GM12878 (cell line): ENCODE measurements around the gene MRPL34. TPM values are rescaled to one million over a fixed set of nuclear protein-coding genes. Genes with fewer than 3 reads are reported as not detected.

Source experiments
- ATAC-seq: fragments of 200-7000 bp; cut with Tn5 transposase; 3 replicates; pipeline ENCODE4 v1.9.1; 2020; ENCODE audit warnings: mild to moderate bottlenecking, moderate library complexity
- BruUV-seq: library from RNA; stranded (reverse); fragments of 400-500 nt; replicated peaks from 2 replicates; lab custom pipeline; 2021; lab: Mats Ljungman, UMichigan
- CTCF ChIA-PET: fragments of 300-600 bp; sonication (Branson Sonifier 250); formaldehyde crosslinking; extraction: SDS; loops from one replicate; lab custom pipeline; 2021; ENCODE audit warnings: inconsistent platforms; lab: Yijun Ruan, JAX
- POLR2A ChIA-PET: fragments of 350-600 bp; formaldehyde crosslinking; extraction: SDS; loops from one replicate; lab custom pipeline; 2021; ENCODE audit warnings: inconsistent platforms; lab: Charles Lee
- RAD21 ChIA-PET: fragments of 300-600 bp; sonication (Branson Sonifier 250); formaldehyde crosslinking; loops from one replicate; lab custom pipeline; 2023; ENCODE audit warnings: antibody characterized with exemption; ENCODE audit not compliant: unreplicated experiment; lab: Charles Lee
- SMC1A ChIA-PET: fragments of 300-600 bp; sonication (Branson Sonifier 250); formaldehyde crosslinking; loops from one replicate; lab custom pipeline; 2023; ENCODE audit not compliant: unreplicated experiment, uncharacterized antibody; lab: Charles Lee
- DNase-seq: peaks from one replicate; pipeline ENCODE4 v3.0.0-alpha.2; 2011; ENCODE audit warnings: low read depth, low spot score
- FAIRE-seq: peaks from 3 replicates; lab custom pipeline; 2011; peaks lifted over from hg19 to GRCh38; lab: Jason Lieb, UNC
- H2AFZ ChIP-seq: 2 replicates; pipeline ENCODE4 v1.6.0; 2011; ENCODE audit warnings: low read depth, low read length, control low read depth; ENCODE audit not compliant: control insufficient read depth
- H3K27ac ChIP-seq: 2 replicates; pipeline ENCODE4 v1.5.1; 2011; ENCODE audit warnings: control low read depth; ENCODE audit not compliant: control insufficient read depth, insufficient read depth
- H3K27me3 ChIP-seq, 2 experiments: replicated peaks in 1 of 2; 2 replicates each; pipeline versions ENCODE4 v1.6.0 to v1.6.1; 2011; ENCODE audit warnings: low read length in 1 of 2; ENCODE audit not compliant: control insufficient read depth in 2 of 2, insufficient read depth in 2 of 2
- H3K36me3 ChIP-seq, 2 experiments: 2 replicates each; pipeline ENCODE4 v1.5.1; 2011; ENCODE audit warnings: low read length in 1 of 2; ENCODE audit not compliant: control insufficient read depth in 2 of 2, insufficient read depth in 2 of 2
- H3K4me1 ChIP-seq: 2 replicates; pipeline ENCODE4 v1.6.1; 2011; ENCODE audit warnings: mild to moderate bottlenecking, low read length, moderate library complexity, mixed read lengths; ENCODE audit not compliant: control insufficient read depth, insufficient read depth
- H3K4me2 ChIP-seq: 2 replicates; pipeline ENCODE4 v1.6.0; 2011; ENCODE audit warnings: control low read depth; ENCODE audit not compliant: control insufficient read depth, insufficient read depth
- H3K4me3 ChIP-seq: fragments of 200-600 bp; sonication (generic); 2 replicates; pipeline ENCODE4 v1.5.1; 2016
- H3K79me2 ChIP-seq: 2 replicates; pipeline ENCODE4 v1.6.0; 2011; ENCODE audit warnings: low read length; ENCODE audit not compliant: control insufficient read depth, insufficient read depth
- H3K9ac ChIP-seq: 2 replicates; pipeline ENCODE4 v1.8.0; 2011; ENCODE audit warnings: low read length, control low read depth, mixed read lengths; ENCODE audit not compliant: control insufficient read depth, insufficient read depth
- H3K9me3 ChIP-seq: replicated peaks from 3 replicates; pipeline ENCODE4 v1.5.1; 2011; ENCODE audit warnings: mild to moderate bottlenecking, low read length; ENCODE audit not compliant: control insufficient read depth, insufficient read depth
- H4K20me1 ChIP-seq: 2 replicates; pipeline ENCODE4 v1.6.0; 2011; ENCODE audit not compliant: control insufficient read depth, insufficient read depth
- BHLHE40 ChIP-seq, 2 experiments: fragments of 450-650 bp in 1 of 2; IDR thresholded peaks; 2 replicates each; pipeline ENCODE4 v1.6.1; 2011 to 2017; ENCODE audit warnings: low read depth in 2 of 2, borderline replicate concordance in 1 of 2, improper control_type of control experiment in 1 of 2, low read length in 1 of 2, mild to moderate bottlenecking in 1 of 2
- EED ChIP-seq: sonication (generic); IDR thresholded peaks from 2 replicates; pipeline ENCODE4 v1.6.1; 2016; ENCODE audit warnings: antibody characterized with exemption, low read depth
- MEF2A ChIP-seq: IDR thresholded peaks from 2 replicates; pipeline ENCODE4 v1.6.1; 2011; ENCODE audit warnings: low read depth, mild to moderate bottlenecking, low read length, moderate library complexity; ENCODE audit not compliant: insufficient read depth
- NRF1 ChIP-seq: conservative IDR thresholded peaks from 2 replicates; pipeline ENCODE4 v1.6.1; 2011; ENCODE audit warnings: mild to moderate bottlenecking, low read depth, low read length, improper control_type of control experiment
- POLR2A ChIP-seq: IDR thresholded peaks from 2 replicates; pipeline ENCODE4 v1.6.1; 2011; ENCODE audit warnings: low read depth, mild to moderate bottlenecking, low read length
- POLR2AphosphoS5 ChIP-seq: IDR thresholded peaks from 2 replicates; pipeline ENCODE4 v1.6.1; 2011; ENCODE audit warnings: mild to moderate bottlenecking, low read length, inconsistent platforms
- RUNX3 ChIP-seq: IDR thresholded peaks from 2 replicates; pipeline ENCODE4 v1.6.1; 2012; ENCODE audit warnings: low read length, inconsistent platforms
- ZBED1 ChIP-seq: IDR thresholded peaks from 2 replicates; pipeline ENCODE4 v1.6.1; 2016; ENCODE audit warnings: borderline replicate concordance
- WGBS: methylation state at CpG from one replicate; pipeline ENCODE4 v1.1.6; 2016; ENCODE audit warnings: low lambda C conversion rate; ENCODE audit not compliant: insufficient replicate concordance, insufficient coverage; ENCODE audit errors: missing lambda C conversion rate; 5-methylcytosine and 5-hydroxymethylcytosine counted together
- in situ Hi-C: fragments of 300-500 bp; cut with MboI; formaldehyde crosslinking; loops from 9 replicates; pipeline ENCODE4 v1.14.3; 2018; ENCODE audit warnings: mixed read lengths
- intact Hi-C: fragments of 100-400 bp; cut with micrococcal nuclease; formaldehyde crosslinking; loops from one replicate; pipeline ENCODE4 v1.14.2; 2022; ENCODE audit not compliant: unreplicated experiment
- polyA plus RNA-seq, 11 experiments: library from polyadenylated mRNA; depleted of rRNA in 4 of 11; unstranded in 6 of 11; stranded (reverse) in 5 of 11; fragments of >200 nt; fragmentation: Nextera tagmentation in 4 of 11; fragmentation: Illumina TruSeq in 1 of 11; extraction: Ambion mirVana in 4 of 11; extraction: Trizol in 1 of 11; gene quantifications; 1 replicate in 1 of 11; 2 replicates in 10 of 11; pipeline versions ENCODE4 v1.2.1 to v1.2.3, GENCODE V29; 2011 to 2016; ENCODE audit warnings: inconsistent platforms in 2 of 11, missing spikeins in 2 of 11, low read depth in 1 of 11
- total RNA-seq, 4 experiments: library from RNA; depleted of rRNA in 3 of 4; stranded (reverse); fragments of >200 nt in 3 of 4; fragmentation: Illumina TruSeq in 1 of 4; extraction: Trizol in 1 of 4; gene quantifications; 2 replicates each; pipeline versions ENCODE4 v1.2.1 to v1.2.3, GENCODE V29; 2013 to 2021
- TF ChIP-seq, protein P1 (sequence below): IDR thresholded peaks from 2 replicates; pipeline ENCODE4 v1.6.1; 2012; ENCODE audit warnings: low read length, inconsistent platforms
- TF ChIP-seq, protein P2 (sequence below): fragments of 450-650 bp; conservative IDR thresholded peaks from 2 replicates; pipeline ENCODE4 v1.6.1; 2017; ENCODE audit warnings: mild to moderate bottlenecking, moderate library complexity

MRPL34 gene
- total and polyA plus RNA-seq, 10 of the 15 experiments (the other 5 are each of a cell fraction or from before 2014, with no cell fraction given), result 8.6 to 198 (median 78.6) TPM

DNA sequence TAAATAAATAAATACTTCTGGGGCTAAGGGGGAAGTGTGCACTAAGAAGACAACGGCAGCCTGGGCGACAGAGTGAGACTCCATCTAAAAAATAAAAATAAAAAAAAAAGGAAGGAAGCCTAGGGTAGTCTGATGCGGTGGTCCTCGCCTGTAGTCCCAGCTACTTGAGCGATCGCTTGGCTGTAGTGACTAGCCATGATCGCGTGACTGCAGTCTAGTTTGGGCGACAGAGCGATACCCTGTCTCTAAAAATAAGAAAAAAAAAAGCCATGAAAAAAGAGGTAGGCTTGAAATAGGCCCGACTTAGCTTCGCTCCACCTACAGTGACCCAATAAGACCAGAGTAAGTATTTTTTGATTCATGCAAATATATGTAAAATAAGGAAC, 39.1 kb upstream of the MRPL34 start:
- SMC1A ChIA-PET, result interaction anchor here (0.6 to 5.0 kb wide), 13 partner anchors 15 to 671 kb away, joined by 3 to 43 read pairs (median 3); partner anchors contain the start of genes ABHD8, ANKLE1 and USE1
- FAIRE-seq, result no peak

More for the DNA sequence above, 39.1 kb upstream of the MRPL34 start:
- peak overlapping the region; percentile 89 for H2AFZ ChIP-seq
- ChIA-PET POLR2A (interaction anchor here (0.5 to 2.1 kb wide), 19 partner anchors 12 to 1861 kb away, joined by 3 to 16 read pairs (median 4); partner anchors contain the start of genes ABHD8, ANKLE1, ANO8 and DDA1), RAD21 (interaction anchor here (0.7 to 1.8 kb wide), 22 partner anchors 11 to 551 kb away, joined by 3 to 22 read pairs (median 4); partner anchors contain the start of genes ABHD8, ANKLE1, DDA1 and OCEL1), CTCF (interaction anchor here (0.5 to 10.5 kb wide), 19 partner anchors 8 to 1676 kb away, joined by 3 to 120 read pairs (median 3); partner anchors contain the start of genes ABHD8, ANKLE1, HAUS8 and MRPL34)
- peak; percentile 28; the same call in 1 of the 2 replicates for TF ChIP-seq RUNX3
- TF ChIP-seq NRF1, result no peak
- TF ChIP-seq EED, result 0 out of 2 replicates have a peak, but pooled peaks have one; percentile 12
- peak; percentile 38 to 45; a peak in 2 of 4 replicates for TF ChIP-seq BHLHE40 (IDR thresholded peaks at IDR 0.05; ENCODE audit: borderline replicate concordance in 1 of 2, low read depth in 2 of 2, low read length in 1 of 2)
- TF ChIP-seq, protein P1, sequence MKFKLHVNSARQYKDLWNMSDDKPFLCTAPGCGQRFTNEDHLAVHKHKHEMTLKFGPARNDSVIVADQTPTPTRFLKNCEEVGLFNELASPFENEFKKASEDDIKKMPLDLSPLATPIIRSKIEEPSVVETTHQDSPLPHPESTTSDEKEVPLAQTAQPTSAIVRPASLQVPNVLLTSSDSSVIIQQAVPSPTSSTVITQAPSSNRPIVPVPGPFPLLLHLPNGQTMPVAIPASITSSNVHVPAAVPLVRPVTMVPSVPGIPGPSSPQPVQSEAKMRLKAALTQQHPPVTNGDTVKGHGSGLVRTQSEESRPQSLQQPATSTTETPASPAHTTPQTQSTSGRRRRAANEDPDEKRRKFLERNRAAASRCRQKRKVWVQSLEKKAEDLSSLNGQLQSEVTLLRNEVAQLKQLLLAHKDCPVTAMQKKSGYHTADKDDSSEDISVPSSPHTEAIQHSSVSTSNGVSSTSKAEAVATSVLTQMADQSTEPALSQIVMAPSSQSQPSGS, result 0 out of 2 replicates have a peak, but pooled peaks have one; percentile 28
- TF ChIP-seq MEF2A, result peak; percentile 47; the same call in 1 of the 2 replicates
- peak; percentile 55; the same call in 1 of the 2 replicates for TF ChIP-seq ZBED1
- TF ChIP-seq, protein P2, sequence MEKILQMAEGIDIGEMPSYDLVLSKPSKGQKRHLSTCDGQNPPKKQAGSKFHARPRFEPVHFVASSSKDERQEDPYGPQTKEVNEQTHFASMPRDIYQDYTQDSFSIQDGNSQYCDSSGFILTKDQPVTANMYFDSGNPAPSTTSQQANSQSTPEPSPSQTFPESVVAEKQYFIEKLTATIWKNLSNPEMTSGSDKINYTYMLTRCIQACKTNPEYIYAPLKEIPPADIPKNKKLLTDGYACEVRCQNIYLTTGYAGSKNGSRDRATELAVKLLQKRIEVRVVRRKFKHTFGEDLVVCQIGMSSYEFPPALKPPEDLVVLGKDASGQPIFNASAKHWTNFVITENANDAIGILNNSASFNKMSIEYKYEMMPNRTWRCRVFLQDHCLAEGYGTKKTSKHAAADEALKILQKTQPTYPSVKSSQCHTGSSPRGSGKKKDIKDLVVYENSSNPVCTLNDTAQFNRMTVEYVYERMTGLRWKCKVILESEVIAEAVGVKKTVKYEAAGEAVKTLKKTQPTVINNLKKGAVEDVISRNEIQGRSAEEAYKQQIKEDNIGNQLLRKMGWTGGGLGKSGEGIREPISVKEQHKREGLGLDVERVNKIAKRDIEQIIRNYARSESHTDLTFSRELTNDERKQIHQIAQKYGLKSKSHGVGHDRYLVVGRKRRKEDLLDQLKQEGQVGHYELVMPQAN, result no peak
- peak; percentile 43; the same call in 1 of the 2 replicates for TF ChIP-seq POLR2A
- 0 out of 2 replicates have a peak, but pooled peaks have one; percentile 29 for TF ChIP-seq POLR2AphosphoS5
- TSS peak; percentile 88 for BruUV-seq
- intact Hi-C loops, result loop anchor here (2.0 to 10.0 kb wide), 2 partner anchors 16 to 492 kb away; no protein-coding TSS in a partner anchor
- H3K4me2 ChIP-seq, result peak overlapping the region; percentile 75
- no peak overlapping the region for H3K4me3 ChIP-seq
- no peaks in the 10 kb centered on the region for H3K27me3 ChIP-seq
- H3K27ac ChIP-seq, result peak overlapping the region; percentile 81
- in situ Hi-C loops, result no loop called here
- H3K4me1 ChIP-seq, result peaks cover 11% of the 10 kb centered on the region
- no peak for ATAC-seq
- WGBS, result under 1% methylated on average over 12 of the region's 12 CpGs
- H4K20me1 ChIP-seq, result no peaks in the 10 kb centered on the region
- peaks cover 13% of the 10 kb centered on the region for H3K79me2 ChIP-seq
- peaks cover 3 to 5% of the 10 kb centered on the region in 2 experiments; a peak in 3 of 4 replicates for H3K36me3 ChIP-seq
- no peak for DNase-seq
- peak overlapping the region; percentile 66 for H3K9ac ChIP-seq
- no peaks in the 10 kb centered on the region for H3K9me3 ChIP-seq
